ENCODE measurements around the gene FRMPD2.
"Not testable (repeated sequence)": the region's sequence is repeated elsewhere in the genome, so short reads cannot be mapped to it uniquely, and the experiment has no call there.

The FRMPD2 gene

GRCh38 chr10:48232717-48233447, 41.6 kb downstream of the FRMPD2 start:
- no peak for DNase-seq

GRCh38 chr10:48231699-48232315, 42.7 kb downstream of the FRMPD2 start:
- no peak for DNase-seq

GRCh38 chr10:48231178-48231577, 43.3 kb downstream of the FRMPD2 start:
- DNase-seq, result no peak

GRCh38 chr10:48227213-48227612, 47.3 kb downstream of the FRMPD2 start:
- peak; percentile 80 for DNase-seq

- DNase-seq, result no peak
Measured at GRCh38 chr10:48224979-48225560, 49.4 kb downstream of the FRMPD2 start.

- DNase-seq, result no peak
Measured at GRCh38 chr10:48224296-48224695, 50.2 kb downstream of the FRMPD2 start.

GRCh38 chr10:48221814-48222213, 52.7 kb downstream of the FRMPD2 start:
- no peak for DNase-seq

- not testable (repeated sequence) for DNase-seq
Measured at GRCh38 chr10:48221031-48221430, 53.5 kb downstream of the FRMPD2 start.

- DNase-seq, result no peak
Measured at GRCh38 chr10:48219194-48219593, 55.3 kb downstream of the FRMPD2 start.

GRCh38 chr10:48216744-48217143, 57.8 kb downstream of the FRMPD2 start:
- DNase-seq, result no peak

- no peak for DNase-seq
Measured at GRCh38 chr10:48216204-48216505, 58.3 kb downstream of the FRMPD2 start.

- no peak for DNase-seq
Measured at GRCh38 chr10:48215486-48216203, 58.9 kb downstream of the FRMPD2 start.

- DNase-seq, result no peak
Measured at GRCh38 chr10:48214716-48215485, 59.6 kb downstream of the FRMPD2 start.

- DNase-seq, result no peak
Measured at GRCh38 chr10:48213047-48213446, 61.4 kb downstream of the FRMPD2 start.

GRCh38 chr10:48211777-48212176, 62.7 kb downstream of the FRMPD2 start:
- DNase-seq, result no peak

- DNase-seq, result no peak
Measured at GRCh38 chr10:48210966-48211365, 63.5 kb downstream of the FRMPD2 start.

- no peak for DNase-seq
Measured at GRCh38 chr10:48210391-48210790, 64.1 kb downstream of the FRMPD2 start.

GRCh38 chr10:48209241-48209640, 65.3 kb downstream of the FRMPD2 start:
- DNase-seq, result no peak

GRCh38 chr10:48207853-48208252, 66.6 kb downstream of the FRMPD2 start:
- DNase-seq, result no peak

GRCh38 chr10:48206482-48207250, 67.8 kb downstream of the FRMPD2 start:
- DNase-seq, result no peak

GRCh38 chr10:48205918-48206317, 68.6 kb downstream of the FRMPD2 start:
- DNase-seq, result no peak

All from NCI-H2171 (cell line).